B cell (primary cell): ENCODE measurements around the gene MT1X. TPM values are rescaled to one million over a fixed set of nuclear protein-coding genes. Genes with fewer than 3 reads are reported as not detected.
"Not testable (repeated sequence)": the region's sequence is repeated elsewhere in the genome, so short reads cannot be mapped to it uniquely, and the experiment has no call there.

Experiments
- ATAC-seq: fragments of 200-7000 bp; cut with Tn5 transposase; one replicate; pipeline ENCODE4 v1.10.0; 2021; ENCODE audit warnings: low read depth, mild to moderate bottlenecking, moderate number of reproducible peaks, moderate library complexity
- CTCF ChIA-PET: fragments of 350-600 bp; sonication (Branson Sonifier 250); formaldehyde crosslinking; loops from one replicate; lab custom pipeline; 2021; ENCODE audit warnings: antibody characterized with exemption, inconsistent platforms; lab: Charles Lee
- POLR2A ChIA-PET: fragments of 350-600 bp; sonication (Branson Sonifier 250); formaldehyde crosslinking; loops from one replicate; lab custom pipeline; 2021; ENCODE audit warnings: antibody characterized with exemption; lab: Charles Lee
- DNase-seq: peaks from one replicate; pipeline ENCODE4 v3.0.0; 2013
- H2AFZ ChIP-seq: 2 replicates; pipeline ENCODE4 v1.6.1; 2012; ENCODE audit warnings: mild to moderate bottlenecking, low read depth, low read length; ENCODE audit not compliant: insufficient read depth, poor library complexity, severe bottlenecking
- H3K27ac ChIP-seq, 2 donors: 1 replicate in 1 of 2; 2 replicates in 1 of 2; pipeline ENCODE4 v1.5.1; 2012 to 2013; ENCODE audit warnings: low read length in 2 of 2, mild to moderate bottlenecking in 2 of 2, moderate library complexity in 1 of 2
- H3K27me3 ChIP-seq, 4 experiments: fragments of 200-600 bp in 1 of 4; sonication (generic) in 1 of 4; replicated peaks in 1 of 4; 1 replicate in 2 of 4; 2 replicates in 2 of 4; pipeline versions ENCODE4 v1.6.1 to v1.7.0; 2013 to 2016; ENCODE audit warnings: low read length in 3 of 4, mild to moderate bottlenecking in 2 of 4, mixed read lengths in 1 of 4, moderate library complexity in 1 of 4; ENCODE audit not compliant: insufficient read depth in 4 of 4, control insufficient read depth in 3 of 4; ENCODE audit errors: control extremely low read depth in 1 of 4
- H3K36me3 ChIP-seq, 2 experiments: replicated peaks in 1 of 2; 1 replicate in 1 of 2; 2 replicates in 1 of 2; pipeline versions ENCODE4 v1.6.1 to v1.7.1; 2013; ENCODE audit warnings: low read length in 1 of 2; ENCODE audit not compliant: insufficient read depth in 2 of 2, control insufficient read depth in 1 of 2; ENCODE audit errors: control extremely low read depth in 1 of 2, extremely low read depth in 1 of 2
- H3K4me1 ChIP-seq, 2 donors: fragments of 200-600 bp in 1 of 2; sonication (generic) in 1 of 2; 1 replicate in 1 of 2; 2 replicates in 1 of 2; pipeline versions ENCODE4 v1.5.1 to v1.6.1; 2013 to 2017; ENCODE audit warnings: low read length in 2 of 2; ENCODE audit not compliant: control insufficient read depth in 2 of 2, insufficient read depth in 2 of 2
- H3K4me2 ChIP-seq: replicated peaks from 2 replicates; pipeline ENCODE3; 2012; ENCODE audit warnings: mild to moderate bottlenecking, low read depth, low read length; ENCODE audit not compliant: poor library complexity, severe bottlenecking
- H3K4me3 ChIP-seq, 5 experiments: fragments of 200-600 bp in 1 of 5; sonication (generic) in 1 of 5; 1 replicate in 3 of 5; 2 replicates in 2 of 5; pipeline versions ENCODE4 v1.5.1 to v1.7.0; 2011 to 2016; ENCODE audit warnings: low read length in 4 of 5, mild to moderate bottlenecking in 4 of 5, low read depth in 2 of 5, control low read depth in 1 of 5, moderate library complexity in 1 of 5; ENCODE audit not compliant: insufficient read depth in 1 of 5; ENCODE audit errors: control extremely low read depth in 1 of 5, extremely low read depth in 1 of 5
- H3K79me2 ChIP-seq: fragments of 200-600 bp; sonication (generic); one replicate; pipeline ENCODE4 v1.6.0; 2016; ENCODE audit warnings: low read length; ENCODE audit not compliant: control insufficient read depth, insufficient read depth
- H3K9ac ChIP-seq: fragments of 200-600 bp; sonication (generic); 2 replicates; pipeline ENCODE4 v1.6.1; 2017; ENCODE audit warnings: mild to moderate bottlenecking, low read length, moderate library complexity
- H3K9me3 ChIP-seq, 3 donors: one replicate each; pipeline versions ENCODE4 v1.6.1 to v1.7.1; 2013; ENCODE audit warnings: low read length in 2 of 3; ENCODE audit not compliant: control insufficient read depth in 2 of 3, insufficient read depth in 1 of 3; ENCODE audit errors: control extremely low read depth in 1 of 3
- H4K20me1 ChIP-seq: 2 replicates; pipeline ENCODE4 v1.6.0; 2012; ENCODE audit warnings: mild to moderate bottlenecking, low read length; ENCODE audit not compliant: insufficient read depth, control insufficient read depth, poor library complexity, severe bottlenecking
- H3K27ac Mint-ChIP-seq: one replicate; pipeline ENCODE4 v1.8.0; 2021; ENCODE audit warnings: mixed read lengths
- H3K27me3 Mint-ChIP-seq: one replicate; pipeline ENCODE4 v1.8.0; 2021; ENCODE audit warnings: mixed read lengths
- H3K4me1 Mint-ChIP-seq: one replicate; pipeline ENCODE4 v1.8.0; 2021; ENCODE audit warnings: mixed read lengths
- H3K4me3 Mint-ChIP-seq: one replicate; pipeline ENCODE4 v1.8.0; 2021; ENCODE audit warnings: mixed read lengths
- H3K9me3 Mint-ChIP-seq: one replicate; pipeline ENCODE4 v1.8.0; 2022; ENCODE audit warnings: mixed read lengths; ENCODE audit not compliant: insufficient read depth
- WGBS: methylation state at CpG from one replicate; pipeline ENCODE4 v1.1.5; 2013; ENCODE audit warnings: missing lambda C conversion rate; ENCODE audit not compliant: insufficient coverage; 5-methylcytosine and 5-hydroxymethylcytosine counted together
- intact Hi-C: fragments of 100-400 bp; cut with micrococcal nuclease; formaldehyde crosslinking; loops from one replicate; pipeline ENCODE4 v1.10.0; 2022
- polyA plus RNA-seq: library from polyadenylated mRNA; depleted of rRNA; stranded (reverse); fragments of >200 nt; gene quantifications from 2 replicates; pipeline ENCODE4 v1.2.3, GENCODE V29; 2012
- total RNA-seq, 2 donors: library from RNA; stranded (reverse); fragments of 120-200 nt in 1 of 2; gene quantifications; 1 replicate in 1 of 2; 2 replicates in 1 of 2; pipeline versions ENCODE4 v1.2.3 to v1.2.4, GENCODE V29; 2013 to 2022

Gene MT1X
- total and polyA plus RNA-seq, 2 donors (not counting 1 experiment from before 2014, with no cell fraction given) = 9.1 to 17.2 TPM

- H3K9me3 ChIP-seq, H3K79me2 ChIP-seq, ATAC-seq, intact Hi-C loops, H3K27ac ChIP-seq, DNase-seq, H3K9me3 Mint-ChIP-seq, H3K4me3 Mint-ChIP-seq, H2AFZ ChIP-seq, H3K36me3 ChIP-seq, H3K27ac Mint-ChIP-seq, H3K4me2 ChIP-seq, H3K4me3 ChIP-seq, POLR2A ChIA-PET, H3K9ac ChIP-seq, H4K20me1 ChIP-seq: not testable (repeated sequence)
- Mint-ChIP-seq H3K4me1 (peaks cover 15% of the 10 kb centered on the region), H3K27me3 (peaks cover 79% of the 10 kb centered on the region)
- peaks cover 0 to 70% (median 36%) of the 10 kb centered on the region in 4 experiments for H3K27me3 ChIP-seq
- CTCF ChIA-PET = interaction anchor here (2.4 kb wide), 1 partner anchor 30 kb away, joined by 19 read pairs; no protein-coding TSS in a partner anchor
- WGBS = 100% methylated on average over 1 of the region's 2 CpGs
- peaks cover 16 to 17% of the 10 kb centered on the region in 2 donors for H3K4me1 ChIP-seq
Observed at GRCh38 chr16:56671691-56672090, 10.6 kb upstream of the MT1X start.

- H3K36me3 ChIP-seq, DNase-seq, H4K20me1 ChIP-seq, ATAC-seq, H3K9me3 Mint-ChIP-seq, H2AFZ ChIP-seq, H3K79me2 ChIP-seq, H3K27ac ChIP-seq, H3K9me3 ChIP-seq, POLR2A ChIA-PET, H3K4me3 Mint-ChIP-seq, H3K4me2 ChIP-seq, H3K27ac Mint-ChIP-seq, intact Hi-C loops, H3K9ac ChIP-seq, H3K4me3 ChIP-seq: not testable (repeated sequence)
- H3K27me3 ChIP-seq = peaks cover 0 to 70% (median 36%) of the 10 kb centered on the region in 4 experiments
- H3K4me1 ChIP-seq = peaks cover 16 to 17% of the 10 kb centered on the region in 2 donors
- Mint-ChIP-seq H3K4me1 (peaks cover 15% of the 10 kb centered on the region), H3K27me3 (peaks cover 76% of the 10 kb centered on the region)
- no CpG with 5 or more reads among the region's 3 CpGs for WGBS
- CTCF ChIA-PET = interaction anchor here (1.3 to 2.4 kb wide), 2 partner anchors 28 to 30 kb away, joined by 3 to 19 read pairs; no protein-coding TSS in a partner anchor
Observed at GRCh38 chr16:56672171-56672570, 10.1 kb upstream of the MT1X start.
